PC-3 (cell line): Measurements from ENCODE around the gene TBK1. TPM values are rescaled to one million over a fixed set of nuclear protein-coding genes. Genes with fewer than 3 reads are reported as not detected.

ENCODE experiments used
- ATAC-seq: fragments of 200-7000 bp; cut with Tn5 transposase; 2 replicates; pipeline ENCODE4 v1.9.1; 2020; ENCODE audit warnings: mild to moderate bottlenecking, moderate library complexity
- BruUV-seq: library from RNA; stranded (reverse); fragments of 400-500 nt; replicated peaks from 2 replicates; lab custom pipeline; 2021; lab: Mats Ljungman, UMichigan
- CTCF ChIA-PET: fragments of 300-600 bp; sonication (Branson Sonifier 250); formaldehyde crosslinking; loops from one replicate; lab custom pipeline; 2022; ENCODE audit warnings: antibody characterized with exemption; lab: Charles Lee
- POLR2A ChIA-PET: fragments of 300-600 bp; sonication (Branson Sonifier 250); formaldehyde crosslinking; loops from one replicate; lab custom pipeline; 2022; ENCODE audit warnings: antibody characterized with exemption; ENCODE audit not compliant: unreplicated experiment; lab: Charles Lee
- DNase-seq: peaks from one replicate; pipeline ENCODE4 v3.0.0-alpha.2; 2015
- H2AFZ ChIP-seq: fragments of 300-600 bp; sonication (generic); 2 replicates; pipeline ENCODE4 v1.6.0; 2016; ENCODE audit warnings: antibody characterized with exemption, low read length
- H3F3A ChIP-seq: fragments of 300-600 bp; sonication (generic); one replicate; pipeline ENCODE4 v1.6.0; 2017; ENCODE audit warnings: antibody characterized with exemption, low read length, control low read depth, mild to moderate bottlenecking; ENCODE audit not compliant: unreplicated experiment
- H3K27ac ChIP-seq: fragments of 300-600 bp; sonication (generic); 2 replicates; pipeline ENCODE4 v1.5.1; 2016; ENCODE audit warnings: mild to moderate bottlenecking, low read length
- H3K27me3 ChIP-seq: fragments of 300-600 bp; sonication (generic); 2 replicates; pipeline ENCODE4 v1.6.1; 2016; ENCODE audit warnings: low read length, mixed read lengths
- H3K36me3 ChIP-seq: fragments of 300-600 bp; sonication (generic); 2 replicates; pipeline ENCODE4 v1.6.1; 2016; ENCODE audit warnings: low read depth, mixed run types, low read length, mixed read lengths
- H3K4me1 ChIP-seq: fragments of 300-600 bp; sonication (generic); 2 replicates; pipeline ENCODE4 v1.5.1; 2016; ENCODE audit warnings: low read length; ENCODE audit not compliant: insufficient read depth
- H3K4me2 ChIP-seq: fragments of 300-600 bp; sonication (generic); 2 replicates; pipeline ENCODE4 v1.6.0; 2016; ENCODE audit warnings: low read length
- H3K4me3 ChIP-seq: fragments of 300-600 bp; sonication (generic); 2 replicates; pipeline ENCODE4 v1.5.1; 2016; ENCODE audit warnings: mild to moderate bottlenecking, low read length, mixed read lengths
- H3K79me2 ChIP-seq: fragments of 300-600 bp; sonication (generic); 2 replicates; pipeline ENCODE4 v1.6.1; 2017; ENCODE audit warnings: low read length, mixed read lengths
- H3K9ac ChIP-seq: fragments of 300-600 bp; sonication (generic); 2 replicates; pipeline ENCODE4 v1.6.0; 2016; ENCODE audit warnings: mild to moderate bottlenecking, low read length
- H3K9me2 ChIP-seq: fragments of 300-600 bp; sonication (generic); replicated peaks from 2 replicates; pipeline ENCODE4 v1.6.1; 2016; ENCODE audit warnings: mixed run types, low read length, mixed read lengths
- H3K9me3 ChIP-seq: fragments of 300-600 bp; sonication (generic); 2 replicates; pipeline ENCODE4 v1.6.1; 2016; ENCODE audit warnings: low read length, mixed read lengths
- H4K20me1 ChIP-seq: fragments of 300-600 bp; sonication (generic); 2 replicates; pipeline ENCODE4 v1.6.1; 2016; ENCODE audit warnings: low read length, mixed read lengths
- EZH2 ChIP-seq: fragments of 300-600 bp; sonication (generic); IDR thresholded peaks from one replicate; pipeline ENCODE4 v1.6.1; 2017; ENCODE audit warnings: antibody characterized with exemption, mild to moderate bottlenecking, low read length; ENCODE audit not compliant: unreplicated experiment
- EZH2phosphoT487 ChIP-seq: fragments of 300-600 bp; sonication (generic); IDR thresholded peaks from 2 replicates; pipeline ENCODE4 v1.6.1; 2018; ENCODE audit warnings: mild to moderate bottlenecking, antibody characterized with exemption, low read length, borderline replicate concordance
- intact Hi-C: fragments of 100-400 bp; cut with micrococcal nuclease; formaldehyde crosslinking; loops from 2 replicates; pipeline ENCODE4 v1.9.0; 2023
- total RNA-seq: library from RNA; depleted of rRNA; stranded (reverse); fragments of >200 nt; gene quantifications from 2 replicates; pipeline ENCODE4 v1.2.3, GENCODE V29; 2014
- TF ChIP-seq, protein P1 (sequence below): fragments of 300-600 bp; sonication (generic); conservative IDR thresholded peaks from 2 replicates; pipeline ENCODE4 v1.5.1; 2017; ENCODE audit warnings: antibody characterized with exemption, low read depth, mild to moderate bottlenecking, low read length

Gene TBK1
- total RNA-seq, 1 experiment from 2014 or later = 23.7 TPM

DNA sequence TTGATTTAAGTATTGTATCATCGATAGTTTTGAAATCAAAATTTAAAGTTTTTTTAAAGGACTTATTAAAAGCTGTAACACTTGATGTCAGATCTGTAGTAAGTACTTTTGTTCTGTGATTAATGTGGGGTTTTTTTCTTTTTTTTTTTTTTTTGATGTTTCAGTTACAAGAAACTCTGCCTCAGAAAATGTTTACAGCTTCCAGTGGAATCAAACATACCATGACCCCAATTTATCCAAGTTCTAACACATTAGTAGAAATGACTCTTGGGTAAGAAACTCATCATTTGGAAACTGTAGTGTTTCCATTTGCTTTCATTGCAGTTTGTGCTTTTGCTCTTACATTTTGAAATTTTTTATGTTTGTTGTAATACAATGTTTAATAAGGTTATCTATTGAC, 45.6 kb downstream of the TBK1 start:
- H3K27me3 ChIP-seq = no peaks in the 10 kb centered on the region
- H3K4me3 ChIP-seq = no peak overlapping the region
- H3F3A ChIP-seq = no peaks in the 10 kb centered on the region
- POLR2A ChIA-PET = no interaction called here
- H3K9me2 ChIP-seq = no peaks in the 10 kb centered on the region
- no peak overlapping the region for H3K4me2 ChIP-seq
- H3K79me2 ChIP-seq = no peaks in the 10 kb centered on the region
- no peak overlapping the region for H2AFZ ChIP-seq
- intact Hi-C loops = no loop called here
- BruUV-seq = no TSS peak
- ATAC-seq (no peak), DNase-seq (no peak)
- no peaks in the 10 kb centered on the region for H3K4me1 ChIP-seq
- CTCF ChIA-PET = no interaction called here
- H3K36me3 ChIP-seq = peaks cover 51% of the 10 kb centered on the region
- no peak overlapping the region for H3K9ac ChIP-seq
- no peaks in the 10 kb centered on the region for H4K20me1 ChIP-seq
- no peaks in the 10 kb centered on the region for H3K9me3 ChIP-seq
- TF ChIP-seq EZH2 (no peak), EZH2phosphoT487 (no peak)
- TF ChIP-seq, protein P1, sequence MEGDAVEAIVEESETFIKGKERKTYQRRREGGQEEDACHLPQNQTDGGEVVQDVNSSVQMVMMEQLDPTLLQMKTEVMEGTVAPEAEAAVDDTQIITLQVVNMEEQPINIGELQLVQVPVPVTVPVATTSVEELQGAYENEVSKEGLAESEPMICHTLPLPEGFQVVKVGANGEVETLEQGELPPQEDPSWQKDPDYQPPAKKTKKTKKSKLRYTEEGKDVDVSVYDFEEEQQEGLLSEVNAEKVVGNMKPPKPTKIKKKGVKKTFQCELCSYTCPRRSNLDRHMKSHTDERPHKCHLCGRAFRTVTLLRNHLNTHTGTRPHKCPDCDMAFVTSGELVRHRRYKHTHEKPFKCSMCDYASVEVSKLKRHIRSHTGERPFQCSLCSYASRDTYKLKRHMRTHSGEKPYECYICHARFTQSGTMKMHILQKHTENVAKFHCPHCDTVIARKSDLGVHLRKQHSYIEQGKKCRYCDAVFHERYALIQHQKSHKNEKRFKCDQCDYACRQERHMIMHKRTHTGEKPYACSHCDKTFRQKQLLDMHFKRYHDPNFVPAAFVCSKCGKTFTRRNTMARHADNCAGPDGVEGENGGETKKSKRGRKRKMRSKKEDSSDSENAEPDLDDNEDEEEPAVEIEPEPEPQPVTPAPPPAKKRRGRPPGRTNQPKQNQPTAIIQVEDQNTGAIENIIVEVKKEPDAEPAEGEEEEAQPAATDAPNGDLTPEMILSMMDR = no peak
- H3K27ac ChIP-seq = no peak overlapping the region

DNA sequence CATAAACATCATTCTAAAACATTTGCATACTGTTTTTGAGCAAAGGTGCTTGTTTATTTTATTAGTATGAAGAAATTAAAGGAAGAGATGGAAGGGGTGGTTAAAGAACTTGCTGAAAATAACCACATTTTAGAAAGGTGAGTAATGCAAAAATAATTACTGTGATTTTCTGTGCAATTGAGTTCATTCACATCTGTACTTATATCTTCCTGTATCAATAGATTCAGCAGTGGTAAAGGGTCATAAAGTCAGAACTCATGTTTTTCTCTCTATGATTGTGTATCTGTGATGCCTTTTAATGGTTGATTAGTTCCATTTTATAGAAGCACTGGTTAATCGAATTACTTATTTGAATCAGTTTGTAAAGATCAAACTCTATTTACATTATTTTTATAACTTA, 46.0 kb downstream of the TBK1 start:
- CTCF ChIA-PET = no interaction called here
- no peaks in the 10 kb centered on the region for H3K4me1 ChIP-seq
- BruUV-seq = no TSS peak

DNA sequence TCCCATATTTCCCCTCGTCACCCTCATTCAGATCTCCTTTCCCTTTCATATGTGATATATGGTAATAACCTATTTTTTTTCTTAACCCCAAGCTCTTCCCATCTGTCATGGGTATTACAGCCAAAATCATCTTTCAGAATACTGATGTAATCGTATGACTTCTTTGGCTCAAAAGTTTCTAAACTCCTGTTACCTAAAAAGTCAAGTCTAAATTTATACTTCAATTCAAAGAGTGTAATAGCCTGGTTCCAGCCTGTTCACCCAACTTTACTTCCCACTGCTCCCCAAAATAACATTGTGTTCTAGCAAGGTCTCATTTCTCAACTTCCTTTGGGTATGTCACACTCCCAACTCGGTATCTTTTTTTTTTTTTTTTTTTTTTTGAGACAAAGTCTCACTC, 48.5 kb downstream of the TBK1 start:
- no peaks in the 10 kb centered on the region for H3K9me3 ChIP-seq
- ATAC-seq (no peak), DNase-seq (no peak)
- H2AFZ ChIP-seq = no peak overlapping the region
- H3K4me2 ChIP-seq = no peak overlapping the region
- no peaks in the 10 kb centered on the region for H3K9me2 ChIP-seq
- no peaks in the 10 kb centered on the region for H3K27me3 ChIP-seq
- no peak overlapping the region for H3K9ac ChIP-seq
- peaks cover 36% of the 10 kb centered on the region for H3K36me3 ChIP-seq
- intact Hi-C loops = no loop called here
- H3K27ac ChIP-seq = no peak overlapping the region
- H3K4me1 ChIP-seq = no peaks in the 10 kb centered on the region
- H3K79me2 ChIP-seq = no peaks in the 10 kb centered on the region
- no peaks in the 10 kb centered on the region for H4K20me1 ChIP-seq
- H3K4me3 ChIP-seq = no peak overlapping the region
- POLR2A ChIA-PET = no interaction called here
- H3F3A ChIP-seq = no peaks in the 10 kb centered on the region
- BruUV-seq = no TSS peak
- CTCF ChIA-PET = no interaction called here
- TF ChIP-seq EZH2phosphoT487 (no peak), EZH2 (no peak)
- TF ChIP-seq, protein P1 = no peak

More for the DNA sequence above, 46.0 kb downstream of the TBK1 start:
- no peak overlapping the region for H3K27ac ChIP-seq
- H3K4me2 ChIP-seq = no peak overlapping the region
- no peak for DNase-seq
- H3K79me2 ChIP-seq = no peaks in the 10 kb centered on the region
- no peaks in the 10 kb centered on the region for H3K27me3 ChIP-seq
- no peaks in the 10 kb centered on the region for H4K20me1 ChIP-seq
- peaks cover 51% of the 10 kb centered on the region for H3K36me3 ChIP-seq
- TF ChIP-seq EZH2phosphoT487 (no peak), EZH2 (no peak)
- TF ChIP-seq, protein P1 = no peak
- no peak overlapping the region for H3K4me3 ChIP-seq
- intact Hi-C loops = no loop called here
- H3K9ac ChIP-seq = no peak overlapping the region
- no peaks in the 10 kb centered on the region for H3K9me3 ChIP-seq
- no peak for ATAC-seq
- POLR2A ChIA-PET = no interaction called here
- no peaks in the 10 kb centered on the region for H3F3A ChIP-seq
- H2AFZ ChIP-seq = no peak overlapping the region
- H3K9me2 ChIP-seq = no peaks in the 10 kb centered on the region
